ENCODE results near the gene CATSPER1.
"Not testable (repeated sequence)": the region's sequence is repeated elsewhere in the genome, so short reads cannot be mapped to it uniquely, and the experiment has no call there.

CATSPER1 gene

GRCh38 chr11:66051766-66052663, 25.7 kb upstream of the CATSPER1 start, which contains the start of gene SF3B2:
Gene SF3B2 (plus strand): TSS chr11:66052364. CDS start chr11:66052385, 21 bp downstream.
- peak; percentile 99 for DNase-seq

- no peak for DNase-seq
Observed at GRCh38 chr11:66051371-66051765, 25.1 kb upstream of the CATSPER1 start.

- DNase-seq, result no peak
Observed at GRCh38 chr11:66050581-66051231, 24.4 kb upstream of the CATSPER1 start.

- DNase-seq, result no peak
Observed at GRCh38 chr11:66048547-66049323, 22.5 kb upstream of the CATSPER1 start, which contains the start of gene GAL3ST3. Gene GAL3ST3 (minus strand): TSS chr11:66049161. CDS start chr11:66045415, 3,746 bp downstream.

- peak; percentile 21 for DNase-seq
Observed at GRCh38 chr11:66047541-66048365, 21.5 kb upstream of the CATSPER1 start.

- no peak for DNase-seq
Observed at GRCh38 chr11:66046901-66047300, 20.6 kb upstream of the CATSPER1 start.

- DNase-seq, result peak; percentile 72
Observed at GRCh38 chr11:66045177-66045639, 18.9 kb upstream of the CATSPER1 start.

- DNase-seq, result no peak
Observed at GRCh38 chr11:66044757-66045156, 18.5 kb upstream of the CATSPER1 start.

- DNase-seq, result no peak
Observed at GRCh38 chr11:66042996-66043906, 17.0 kb upstream of the CATSPER1 start.

GRCh38 chr11:66042227-66042995, 16.1 kb upstream of the CATSPER1 start:
- no peak for DNase-seq

- no peak for DNase-seq
Observed at GRCh38 chr11:66039765-66040164, 13.5 kb upstream of the CATSPER1 start.

- DNase-seq, result no peak
Observed at GRCh38 chr11:66037327-66037726, 11.0 kb upstream of the CATSPER1 start.

GRCh38 chr11:66036334-66036710, 10.0 kb upstream of the CATSPER1 start:
- DNase-seq, result no peak

- no peak for DNase-seq
Observed at GRCh38 chr11:66035653-66036333, 9.5 kb upstream of the CATSPER1 start.

- no peak for DNase-seq
Observed at GRCh38 chr11:66032957-66033735, 6.9 kb upstream of the CATSPER1 start.

- not testable (repeated sequence) for DNase-seq
Observed at GRCh38 chr11:66023186-66023440, 3.2 kb downstream of the CATSPER1 start.

GRCh38 chr11:66022401-66023185, 3.7 kb downstream of the CATSPER1 start:
- DNase-seq, result peak; percentile 65

Measured in fibroblast of skin of back (primary cell).